Measurements from ENCODE around the gene NR2E1.

DNA sequence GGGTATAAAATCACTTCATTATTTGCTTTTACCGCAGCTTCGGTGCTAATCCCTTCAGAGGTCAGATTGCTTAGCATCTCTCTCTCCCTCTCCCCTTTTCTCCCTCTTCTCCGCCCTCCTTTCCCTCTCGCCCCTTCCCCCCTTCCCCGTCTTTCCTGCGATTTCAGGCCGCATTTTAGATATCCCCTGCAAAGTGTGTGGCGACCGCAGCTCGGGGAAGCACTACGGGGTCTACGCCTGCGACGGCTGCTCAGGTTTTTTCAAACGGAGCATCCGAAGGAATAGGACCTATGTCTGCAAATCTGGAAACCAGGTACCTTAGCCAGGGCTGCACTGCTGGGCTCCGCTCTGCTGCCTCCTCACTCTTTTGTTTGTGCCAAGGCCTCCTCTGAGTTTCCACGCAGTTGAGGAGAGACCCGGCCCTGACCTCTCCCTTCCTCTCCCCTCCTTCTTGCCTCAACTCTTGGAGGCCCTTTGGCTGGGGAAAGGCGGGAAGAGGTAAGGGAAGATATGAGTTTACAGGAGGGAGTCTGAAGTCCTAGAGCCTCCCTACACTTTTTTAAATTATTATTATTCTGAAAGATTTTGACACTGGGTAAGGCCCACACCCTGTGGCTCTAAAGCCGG, 5.6 kb downstream of the NR2E1 start:
- TF ChIP-seq, protein P1, sequence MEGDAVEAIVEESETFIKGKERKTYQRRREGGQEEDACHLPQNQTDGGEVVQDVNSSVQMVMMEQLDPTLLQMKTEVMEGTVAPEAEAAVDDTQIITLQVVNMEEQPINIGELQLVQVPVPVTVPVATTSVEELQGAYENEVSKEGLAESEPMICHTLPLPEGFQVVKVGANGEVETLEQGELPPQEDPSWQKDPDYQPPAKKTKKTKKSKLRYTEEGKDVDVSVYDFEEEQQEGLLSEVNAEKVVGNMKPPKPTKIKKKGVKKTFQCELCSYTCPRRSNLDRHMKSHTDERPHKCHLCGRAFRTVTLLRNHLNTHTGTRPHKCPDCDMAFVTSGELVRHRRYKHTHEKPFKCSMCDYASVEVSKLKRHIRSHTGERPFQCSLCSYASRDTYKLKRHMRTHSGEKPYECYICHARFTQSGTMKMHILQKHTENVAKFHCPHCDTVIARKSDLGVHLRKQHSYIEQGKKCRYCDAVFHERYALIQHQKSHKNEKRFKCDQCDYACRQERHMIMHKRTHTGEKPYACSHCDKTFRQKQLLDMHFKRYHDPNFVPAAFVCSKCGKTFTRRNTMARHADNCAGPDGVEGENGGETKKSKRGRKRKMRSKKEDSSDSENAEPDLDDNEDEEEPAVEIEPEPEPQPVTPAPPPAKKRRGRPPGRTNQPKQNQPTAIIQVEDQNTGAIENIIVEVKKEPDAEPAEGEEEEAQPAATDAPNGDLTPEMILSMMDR (IDR thresholded peaks at IDR 0.05; ENCODE audit: insufficient read depth, low read depth, low read length): no peak
- TF ChIP-seq EZH2 (IDR thresholded peaks at IDR 0.05; ENCODE audit: insufficient read depth, low read length): peak; percentile 48
